ENCODE data around the gene RSPO1.
"Not testable (repeated sequence)": the region's sequence is repeated elsewhere in the genome, so short reads cannot be mapped to it uniquely, and the experiment has no call there.

RSPO1 gene

GRCh38 chr1:37634244-37634991 is at the start of gene RSPO1:
RSPO1 (minus strand) TSS chr1:37634892; CDS start chr1:37629661, 5,231 bp downstream.
- no peak for DNase-seq

GRCh38 chr1:37684182-37684581 is 49.5 kb upstream of the RSPO1 start:
- not testable (repeated sequence) for DNase-seq

- peak; percentile 86 for DNase-seq
These were observed 47.8 kb upstream of the RSPO1 start for GRCh38 chr1:37682334-37682987.

GRCh38 chr1:37680933-37681332 is 46.2 kb upstream of the RSPO1 start:
- DNase-seq, result no peak

- no peak for DNase-seq
These were observed 43.1 kb upstream of the RSPO1 start for GRCh38 chr1:37677808-37678207.

- DNase-seq, result no peak
These were observed 42.4 kb upstream of the RSPO1 start for GRCh38 chr1:37677143-37677439.

GRCh38 chr1:37676281-37677142 is 41.8 kb upstream of the RSPO1 start:
- no peak for DNase-seq

GRCh38 chr1:37673920-37674319 is 39.2 kb upstream of the RSPO1 start:
- DNase-seq, result no peak

- no peak for DNase-seq
These were observed 37.6 kb upstream of the RSPO1 start for GRCh38 chr1:37672136-37672870.

GRCh38 chr1:37671261-37671660 is 36.6 kb upstream of the RSPO1 start:
- no peak for DNase-seq

GRCh38 chr1:37670133-37670532 is 35.4 kb upstream of the RSPO1 start:
- no peak for DNase-seq

- DNase-seq, result no peak
These were observed 32.5 kb upstream of the RSPO1 start for GRCh38 chr1:37667023-37667671.

- DNase-seq, result no peak
These were observed 31.7 kb upstream of the RSPO1 start for GRCh38 chr1:37666241-37666867.

- no peak for DNase-seq
These were observed 28.8 kb upstream of the RSPO1 start for GRCh38 chr1:37663426-37664000.

- no peak for DNase-seq
These were observed 27.5 kb upstream of the RSPO1 start for GRCh38 chr1:37662031-37662755.

- no peak for DNase-seq
These were observed 26.7 kb upstream of the RSPO1 start for GRCh38 chr1:37661401-37661800.

- DNase-seq, result no peak
These were observed 26.0 kb upstream of the RSPO1 start for GRCh38 chr1:37660664-37661063.

- DNase-seq, result no peak
These were observed 23.8 kb upstream of the RSPO1 start for GRCh38 chr1:37658486-37658885.

- DNase-seq, result no peak
These were observed 23.1 kb upstream of the RSPO1 start for GRCh38 chr1:37657620-37658412.

GRCh38 chr1:37656881-37657280 is 22.2 kb upstream of the RSPO1 start:
- DNase-seq, result no peak
